Body of pancreas (tissue), 4 donors: ENCODE measurements around the gene THEMIS.

Experiments used
- CTCF ChIP-seq, 7 experiments: fragments of 450-650 bp in 4 of 7; fragments of 200-600 bp in 3 of 7; sonication (generic) in 3 of 7; IDR thresholded peaks; one replicate each; pipeline ENCODE4 v1.5.1; 2016 to 2019; ENCODE audit warnings: antibody characterized with exemption in 7 of 7
- POLR2A ChIP-seq, 3 donors: fragments of 450-650 bp; IDR thresholded peaks; one replicate each; pipeline ENCODE4 v1.6.1; 2016; ENCODE audit warnings: antibody characterized with exemption in 3 of 3, mild to moderate bottlenecking in 2 of 3

DNA sequence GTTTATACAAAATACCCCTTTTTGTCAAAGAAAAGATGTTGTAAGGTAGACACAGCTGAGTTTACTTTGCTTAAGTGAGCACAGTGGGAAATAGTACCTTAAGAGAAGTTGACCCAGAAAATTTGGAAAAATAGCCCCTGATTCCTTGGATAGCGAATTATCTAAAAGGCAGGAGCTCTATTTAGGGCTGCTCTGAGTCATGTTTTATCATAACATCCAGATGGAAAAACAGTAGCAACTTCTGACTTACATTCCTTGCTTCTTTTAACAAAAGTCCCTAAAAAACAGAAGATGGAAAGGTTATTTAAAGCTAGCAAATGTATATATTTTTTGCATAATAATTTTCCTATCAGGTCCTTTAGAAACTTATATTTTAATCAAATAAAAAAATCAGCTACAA, 59.0 kb downstream of the THEMIS start:
- TF ChIP-seq CTCF (IDR thresholded peaks at IDR 0.05): no peak
- no peak for TF ChIP-seq POLR2A (IDR thresholded peaks at IDR 0.05)
